T-cell (primary cell): ENCODE measurements around the gene FRMD6. TPM values are rescaled to one million over a fixed set of nuclear protein-coding genes. Genes with fewer than 3 reads are reported as not detected.

Experiments used
- ATAC-seq, 4 experiments: fragments of 200-7000 bp in 3 of 4; fragments of 150-1000 bp in 1 of 4; cut with Tn5 transposase; replicated peaks in 1 of 4; 1 replicate in 3 of 4; 2 replicates in 1 of 4; pipeline ENCODE4 v1.10.0; 2021; ENCODE audit warnings: moderate library complexity in 3 of 4, mild to moderate bottlenecking in 2 of 4, moderate number of reproducible peaks in 1 of 4
- CTCF ChIA-PET, 2 donors: fragments of 300-600 bp; sonication (Branson Sonifier 250); formaldehyde crosslinking; loops; one replicate each; lab custom pipeline; 2022; ENCODE audit warnings: antibody characterized with exemption in 2 of 2; lab: Charles Lee
- POLR2A ChIA-PET, 2 donors: fragments of 300-600 bp; sonication (Branson Sonifier 250); formaldehyde crosslinking; loops; one replicate each; lab custom pipeline; 2022; ENCODE audit warnings: antibody characterized with exemption in 2 of 2; lab: Charles Lee
- DNase-seq, 35 experiments: peaks; one replicate each; pipeline versions ENCODE4 v3.0.0 to v3.0.0-alpha.2; 2013 to 2023
- H3K27ac ChIP-seq: one replicate; pipeline ENCODE4 v1.5.1; 2013; ENCODE audit warnings: low read length
- H3K27me3 ChIP-seq, 2 experiments: replicated peaks in 1 of 2; 1 replicate in 1 of 2; 2 replicates in 1 of 2; pipeline versions ENCODE4 v1.6.1 to v1.7.0; 2013; ENCODE audit warnings: low read length in 1 of 2, mixed read lengths in 1 of 2; ENCODE audit not compliant: control insufficient read depth in 2 of 2, insufficient read depth in 2 of 2; ENCODE audit errors: extremely low read depth in 1 of 2
- H3K36me3 ChIP-seq, 2 donors: 1 replicate in 1 of 2; 2 replicates in 1 of 2; pipeline versions ENCODE4 v1.6.1 to v1.7.0; 2013; ENCODE audit warnings: low read length in 1 of 2; ENCODE audit not compliant: control insufficient read depth in 2 of 2, insufficient read depth in 1 of 2; ENCODE audit errors: extremely low read depth in 1 of 2
- H3K4me1 ChIP-seq, 2 experiments: 1 replicate in 1 of 2; 2 replicates in 1 of 2; pipeline versions ENCODE4 v1.6.1 to v1.7.0; 2013; ENCODE audit warnings: low read length in 2 of 2, mixed read lengths in 1 of 2; ENCODE audit not compliant: insufficient read depth in 2 of 2, control insufficient read depth in 1 of 2; ENCODE audit errors: extremely low read depth in 1 of 2
- H3K4me3 ChIP-seq, 2 donors: 1 replicate in 1 of 2; 2 replicates in 1 of 2; pipeline versions ENCODE4 v1.5.1 to v1.7.0; 2013; ENCODE audit warnings: mild to moderate bottlenecking in 2 of 2, low read length in 1 of 2, moderate library complexity in 1 of 2; ENCODE audit not compliant: control insufficient read depth in 1 of 2; ENCODE audit errors: extremely low read depth in 1 of 2
- H3K9me3 ChIP-seq: 2 replicates; pipeline ENCODE4 v1.7.0; 2013
- H3K27ac Mint-ChIP-seq, 2 donors: one replicate each; pipeline ENCODE4 v1.8.0; 2020 to 2021; ENCODE audit warnings: mild to moderate bottlenecking in 2 of 2, mixed read lengths in 2 of 2
- H3K27me3 Mint-ChIP-seq, 2 donors: one replicate each; pipeline ENCODE4 v1.8.0; 2021 to 2022; ENCODE audit warnings: mixed read lengths in 2 of 2
- H3K36me3 Mint-ChIP-seq: one replicate; pipeline ENCODE4 v1.8.0; 2021; ENCODE audit warnings: mixed read lengths
- H3K4me1 Mint-ChIP-seq, 3 donors: one replicate each; pipeline ENCODE4 v1.8.0; 2020 to 2022; ENCODE audit warnings: mixed read lengths in 3 of 3, mild to moderate bottlenecking in 1 of 3
- H3K4me3 Mint-ChIP-seq, 3 donors: one replicate each; pipeline ENCODE4 v1.8.0; 2020 to 2022; ENCODE audit warnings: mild to moderate bottlenecking in 3 of 3, mixed read lengths in 3 of 3, moderate library complexity in 3 of 3
- H3K9me3 Mint-ChIP-seq, 3 donors: one replicate each; pipeline ENCODE4 v1.8.0; 2020 to 2022; ENCODE audit warnings: mixed read lengths in 3 of 3
- WGBS: methylation state at CpG from one replicate; pipeline ENCODE4 v1.1.5; 2013; ENCODE audit warnings: missing lambda C conversion rate; ENCODE audit not compliant: insufficient coverage; 5-methylcytosine and 5-hydroxymethylcytosine counted together
- total RNA-seq, 35 experiments: library from RNA in 6 of 35; stranded (reverse) in 6 of 35; fragments of 120-200 nt in 1 of 35; gene quantifications; one replicate each; pipeline versions ENCODE4 v1.2.1 to v1.2.4 and lab custom pipeline; 2013 to 2026

The FRMD6 gene
- total RNA-seq, 5 donors from 2014 or later (not counting 1 experiment from before 2014, with no cell fraction given) = 0.86 to 1.9 (median 1.5) TPM

DNA sequence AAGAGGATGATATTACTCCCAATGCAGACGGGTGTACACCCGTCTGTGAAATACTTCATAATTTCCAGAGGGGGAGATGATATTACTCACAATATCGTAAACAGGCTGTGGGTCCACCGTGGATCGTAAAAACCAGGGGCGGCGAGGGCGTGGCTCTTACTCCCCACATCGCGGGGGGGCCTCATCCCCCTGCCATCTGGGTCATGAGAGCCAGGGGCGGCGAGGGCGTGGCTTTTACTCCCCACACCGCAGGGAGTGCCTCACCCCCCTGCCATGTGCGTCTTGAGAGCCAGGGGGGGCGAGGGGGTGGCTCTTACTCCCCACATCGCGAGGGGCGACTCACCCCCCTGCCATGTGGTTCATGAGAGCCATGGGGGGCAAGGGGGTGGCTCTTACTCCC is 122.5 kb downstream of the FRMD6 start:
- Histone ChIP-seq H3K4me1 (no peaks in the 10 kb centered on the region), H3K4me3 (no peak overlapping the region), H3K27me3 (peaks cover 0 to 5% of the 10 kb centered on the region in 2 experiments), H3K27ac (no peak overlapping the region), H3K36me3 (no peaks in the 10 kb centered on the region), H3K9me3 (no peaks in the 10 kb centered on the region)
- DNase-seq = no peak
- 80% methylated on average over 1 of the region's 19 CpGs for WGBS
- H3K4me3 Mint-ChIP-seq = no peak overlapping the region
- H3K36me3 Mint-ChIP-seq = no peaks in the 10 kb centered on the region
- no peaks in the 10 kb centered on the region for H3K9me3 Mint-ChIP-seq
- H3K27me3 Mint-ChIP-seq = peaks cover 5 to 7% of the 10 kb centered on the region in 2 donors
- H3K4me1 Mint-ChIP-seq = peaks cover 4 to 8% (median 4%) of the 10 kb centered on the region in 3 donors
- ChIA-PET CTCF (no interaction called here), POLR2A (no interaction called here)
- peak in 1 of 4 experiments; percentile 37 for ATAC-seq
- no peak overlapping the region for H3K27ac Mint-ChIP-seq

DNA sequence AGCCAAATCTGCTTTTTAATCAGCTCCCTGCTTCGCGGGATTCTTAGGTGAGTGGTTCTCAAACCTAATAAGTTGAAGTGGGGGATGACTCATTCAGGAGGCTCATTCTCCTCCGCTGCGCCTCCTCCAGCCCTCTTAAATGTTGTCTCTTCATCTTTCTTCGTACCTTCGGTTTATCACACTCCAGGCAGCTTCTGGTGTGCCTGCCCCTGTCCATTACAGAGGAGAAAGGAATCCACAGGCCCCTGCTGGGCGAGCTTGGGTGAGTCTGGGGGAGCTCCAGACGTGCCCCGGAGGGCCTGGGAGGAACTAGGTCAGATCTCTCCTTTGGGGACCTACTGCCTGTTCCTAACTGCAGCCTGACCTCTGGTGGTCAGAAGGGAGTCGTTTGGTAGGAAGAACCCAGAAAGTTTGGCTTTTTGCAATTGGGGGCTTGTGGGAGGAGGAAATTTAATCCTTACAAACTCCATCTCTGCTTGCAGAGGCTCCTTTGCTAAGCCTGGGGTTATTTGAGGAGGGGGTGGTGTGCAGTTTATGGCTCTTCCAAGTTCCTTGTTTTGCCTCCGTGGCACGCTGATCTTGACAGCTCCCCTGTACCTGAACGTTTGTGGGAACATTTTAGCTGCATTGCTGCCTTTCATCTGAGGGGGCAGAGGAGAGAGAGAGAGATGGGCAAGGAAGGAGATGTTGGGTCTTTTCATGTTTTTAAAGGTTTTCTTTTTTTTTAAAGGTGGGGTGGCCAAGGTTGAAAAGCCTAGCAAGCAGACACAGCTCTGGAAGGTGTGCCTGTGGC is 124.6 kb downstream of the FRMD6 start:
- DNase-seq = peak in 17 of 35 experiments; percentile 6 to 56 (median 14)
- H3K27ac Mint-ChIP-seq = no peak overlapping the region
- Histone ChIP-seq H3K36me3 (no peaks in the 10 kb centered on the region), H3K4me3 (no peak overlapping the region), H3K27ac (no peak overlapping the region), H3K4me1 (peaks cover 6 to 10% of the 10 kb centered on the region in 2 experiments), H3K27me3 (peaks cover 0 to 5% of the 10 kb centered on the region in 2 experiments), H3K9me3 (no peaks in the 10 kb centered on the region)
- H3K4me3 Mint-ChIP-seq = peak overlapping the region in 2 of 3 donors; percentile 7 to 36
- peaks cover 5 to 11% of the 10 kb centered on the region in 2 donors for H3K27me3 Mint-ChIP-seq
- H3K36me3 Mint-ChIP-seq = no peaks in the 10 kb centered on the region
- ATAC-seq = peak in 3 of 4 experiments; percentile 46 to 57 (median 50)
- CTCF ChIA-PET = interaction anchor here (0.6 to 1.6 kb wide), 3 partner anchors 202 to 587 kb away, joined by 3 to 9 read pairs (median 4); no protein-coding TSS in a partner anchor
- peaks cover 15 to 24% (median 17%) of the 10 kb centered on the region in 3 donors for H3K4me1 Mint-ChIP-seq
- WGBS = 10% methylated on average over 6 of the region's 13 CpGs
- no peaks in the 10 kb centered on the region for H3K9me3 Mint-ChIP-seq
- POLR2A ChIA-PET = no interaction called here

DNA sequence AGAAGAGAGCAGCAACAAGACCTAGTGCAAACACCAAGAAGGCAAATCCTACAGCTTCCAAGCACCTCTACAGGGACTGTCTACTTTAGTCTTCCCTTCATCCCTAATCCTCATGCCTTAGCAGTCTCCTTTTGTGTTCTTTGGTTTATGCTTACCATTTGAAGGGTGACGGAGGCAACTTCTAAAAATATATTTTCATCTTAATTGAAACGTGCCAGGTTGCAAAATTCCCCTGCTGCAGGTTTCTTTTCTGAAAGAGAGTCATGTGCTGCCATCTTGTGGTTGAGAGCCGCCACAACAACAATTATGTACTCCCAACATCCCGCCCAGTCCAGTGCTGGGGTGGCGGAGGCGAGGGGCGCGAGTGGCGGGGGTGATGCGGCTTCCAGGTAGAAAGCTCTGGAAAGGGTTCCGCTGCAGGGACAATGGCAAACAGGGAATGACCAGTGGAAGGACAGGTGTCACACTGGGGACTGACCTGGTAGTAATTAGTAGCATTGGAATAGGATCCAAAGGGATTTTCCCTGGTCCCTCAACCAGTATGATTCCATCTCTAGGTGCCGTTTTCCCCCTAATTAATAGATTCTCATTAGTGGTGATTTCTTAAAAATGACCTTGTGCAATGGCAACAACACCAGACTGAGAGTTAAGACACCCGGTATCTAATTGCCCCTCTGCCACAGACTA is 128.4 kb downstream of the FRMD6 start:
- Histone ChIP-seq H3K4me3 (no peak overlapping the region), H3K9me3 (no peaks in the 10 kb centered on the region), H3K27me3 (peaks cover 0 to 5% of the 10 kb centered on the region in 2 experiments), H3K4me1 (peaks cover 8 to 10% of the 10 kb centered on the region in 2 experiments), H3K27ac (no peak overlapping the region), H3K36me3 (no peaks in the 10 kb centered on the region)
- no peaks in the 10 kb centered on the region for H3K36me3 Mint-ChIP-seq
- WGBS = 1% methylated on average over 8 of the region's 13 CpGs
- H3K27me3 Mint-ChIP-seq = peaks cover 12 to 28% of the 10 kb centered on the region in 2 donors
- peak overlapping the region in 1 of 3 donors; percentile 43 for H3K4me3 Mint-ChIP-seq
- ATAC-seq (peak; percentile 63 to 75 (median 68)), DNase-seq (peak; percentile 34 to 88 (median 63))
- no peak overlapping the region for H3K27ac Mint-ChIP-seq
- ChIA-PET POLR2A (interaction anchor here in 1 of 2 donors (0.5 kb wide), 1 partner anchor 193 kb away, joined by 4 read pairs; no protein-coding TSS in a partner anchor), CTCF (interaction anchor here (0.5 to 3.3 kb wide), 23 partner anchors 14 to 847 kb away, joined by 3 to 15 read pairs (median 3); no protein-coding TSS in a partner anchor)
- H3K9me3 Mint-ChIP-seq = peaks cover 0 to 2% (median under 1%) of the 10 kb centered on the region in 3 donors
- H3K4me1 Mint-ChIP-seq = peaks cover 22 to 32% (median 24%) of the 10 kb centered on the region in 3 donors

Other genes with a start within 250 kb of the FRMD6 start
- 100 to 1,000 TPM in 2 of 5 donors, 10 to 100 TPM in 3; 82.2 to 197 (median 99.0) TPM for gene GNG2, start 208.7 kb downstream of the FRMD6 start, total RNA-seq